H1 (cell line): ENCODE measurements around the gene RITA1. TPM values are rescaled to one million over a fixed set of nuclear protein-coding genes. Genes with fewer than 3 reads are reported as not detected.

ENCODE experiments used
- BACH1 ChIP-seq: IDR thresholded peaks from 2 replicates; pipeline ENCODE4 v1.6.1; 2012; ENCODE audit warnings: low read length, improper control_type of control experiment
- CHD2 ChIP-seq: IDR thresholded peaks from 2 replicates; pipeline ENCODE4 v1.6.1; 2012; ENCODE audit warnings: low read length, improper control_type of control experiment
- polyA plus RNA-seq, 7 experiments: library from polyadenylated mRNA; depleted of rRNA in 3 of 7; stranded (reverse) in 5 of 7; unstranded in 2 of 7; fragments of >200 nt in 5 of 7; fragments of 200-250 nt in 2 of 7; gene quantifications; 1 replicate in 5 of 7; 2 replicates in 1 of 7; 4 replicates in 1 of 7; pipeline versions ENCODE4 v1.2.1 to v1.2.3, GENCODE V29; 2011 to 2013; ENCODE audit warnings: missing spikeins in 2 of 7, mixed read lengths in 2 of 7
- total RNA-seq: library from RNA; stranded (reverse); fragmentation: NEBNext Ultra II Directional; extraction: Animal tissue kit (Norgen Biotek cat#: 25700); gene quantifications from 2 replicates; pipeline ENCODE4 v1.2.1, GENCODE V29; 2021

Gene RITA1
- total and polyA plus RNA-seq, 2 of the 8 experiments (the other 6 are each of a cell fraction or from before 2014, with no cell fraction given) = 24.1 to 25.8 TPM

DNA sequence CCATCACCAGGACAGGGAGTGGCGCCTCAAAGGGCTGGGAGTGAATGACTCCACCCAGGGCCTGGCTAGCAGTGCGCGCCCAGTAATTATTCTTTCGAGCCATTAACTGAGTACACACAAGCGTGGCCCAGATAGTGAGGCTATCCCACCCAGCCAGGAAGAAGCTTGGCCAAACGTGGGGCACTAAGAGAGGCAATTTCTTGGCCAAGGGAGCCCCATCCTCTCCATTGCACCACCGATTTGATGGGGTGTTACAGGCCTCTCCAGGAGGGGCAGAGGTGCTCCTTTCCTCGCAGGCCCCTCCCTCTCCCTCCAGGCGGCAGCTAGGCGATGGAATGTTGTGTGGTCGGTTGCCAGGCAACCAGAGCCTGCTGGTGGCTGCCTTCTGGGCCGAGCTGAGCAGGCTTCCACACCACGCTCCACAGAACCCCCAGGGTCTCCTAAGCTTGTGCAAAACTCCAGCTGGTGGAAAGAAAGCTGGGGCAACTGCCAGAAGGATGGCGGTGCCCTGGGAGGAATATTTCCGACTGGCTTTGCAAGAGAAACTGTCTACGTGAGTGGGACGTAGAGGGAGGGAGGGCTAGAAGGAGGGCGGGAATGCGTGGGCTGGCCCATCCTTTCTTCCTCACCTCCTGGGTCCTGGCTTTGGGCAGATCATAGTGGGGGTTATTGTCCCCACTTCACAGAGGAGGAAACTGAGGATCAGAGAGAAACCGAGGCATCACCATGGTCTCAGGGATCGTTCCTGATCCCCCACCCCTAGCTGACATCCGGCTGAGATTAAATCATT is 36.0 kb upstream of the RITA1 start, which contains the start of gene CFAP73 (continued):
- TF ChIP-seq CHD2 (no peak), BACH1 (peak; percentile 6; the same call in 1 of the 2 replicates)
